Measurements from ENCODE around the gene CEP112.

DNA sequence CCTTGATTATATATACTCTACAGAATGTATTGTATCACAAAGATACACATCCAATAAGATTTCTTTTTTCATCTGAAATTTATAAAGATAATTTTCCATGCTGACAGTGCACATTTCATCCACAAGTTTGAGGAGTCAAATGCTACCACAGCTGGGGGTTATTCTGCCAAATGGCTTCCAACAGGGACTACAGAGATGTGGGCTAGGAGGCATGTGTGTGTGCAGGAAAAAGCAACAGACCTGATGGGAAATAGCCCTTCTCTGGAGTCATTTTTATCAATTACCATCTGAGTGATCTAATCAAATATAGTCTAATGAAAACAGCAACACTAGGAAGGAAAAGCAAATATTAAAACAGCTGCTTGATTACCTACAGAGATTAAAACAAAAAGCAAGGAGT is 290.5 kb downstream of the CEP112 start:
- TF ChIP-seq, protein P1, sequence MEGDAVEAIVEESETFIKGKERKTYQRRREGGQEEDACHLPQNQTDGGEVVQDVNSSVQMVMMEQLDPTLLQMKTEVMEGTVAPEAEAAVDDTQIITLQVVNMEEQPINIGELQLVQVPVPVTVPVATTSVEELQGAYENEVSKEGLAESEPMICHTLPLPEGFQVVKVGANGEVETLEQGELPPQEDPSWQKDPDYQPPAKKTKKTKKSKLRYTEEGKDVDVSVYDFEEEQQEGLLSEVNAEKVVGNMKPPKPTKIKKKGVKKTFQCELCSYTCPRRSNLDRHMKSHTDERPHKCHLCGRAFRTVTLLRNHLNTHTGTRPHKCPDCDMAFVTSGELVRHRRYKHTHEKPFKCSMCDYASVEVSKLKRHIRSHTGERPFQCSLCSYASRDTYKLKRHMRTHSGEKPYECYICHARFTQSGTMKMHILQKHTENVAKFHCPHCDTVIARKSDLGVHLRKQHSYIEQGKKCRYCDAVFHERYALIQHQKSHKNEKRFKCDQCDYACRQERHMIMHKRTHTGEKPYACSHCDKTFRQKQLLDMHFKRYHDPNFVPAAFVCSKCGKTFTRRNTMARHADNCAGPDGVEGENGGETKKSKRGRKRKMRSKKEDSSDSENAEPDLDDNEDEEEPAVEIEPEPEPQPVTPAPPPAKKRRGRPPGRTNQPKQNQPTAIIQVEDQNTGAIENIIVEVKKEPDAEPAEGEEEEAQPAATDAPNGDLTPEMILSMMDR (IDR thresholded peaks at IDR 0.05; ENCODE audit: low read depth, low read length) = no peak
- TF ChIP-seq MYC (IDR thresholded peaks at IDR 0.05; ENCODE audit: low read depth, low read length) (no peak), POLR2A (IDR thresholded peaks at IDR 0.05; ENCODE audit: extremely low read depth, insufficient read length) (no peak)

Data from NB4 (cell line).